NCI-H2081 (cell line): Measurements from ENCODE around the gene CEP41.
"Not testable (repeated sequence)": the region's sequence is repeated elsewhere in the genome, so short reads cannot be mapped to it uniquely, and the experiment has no call there.

Source experiments
- DNase-seq, 2 experiments: peaks; one replicate each; lab custom pipeline; 2025; lab: John Stamatoyannopoulos, UW

CEP41 gene

GRCh38 chr7:130461272-130461671 lies 20.5 kb upstream of the CEP41 start:
- DNase-seq = no peak

GRCh38 chr7:130458257-130458656 lies 17.4 kb upstream of the CEP41 start:
- DNase-seq = no peak

- DNase-seq = no peak
Measured at GRCh38 chr7:130454959-130455358, 14.1 kb upstream of the CEP41 start.

GRCh38 chr7:130452951-130453350 lies 12.1 kb upstream of the CEP41 start:
- DNase-seq = no peak

- not testable (repeated sequence) for DNase-seq
Measured at GRCh38 chr7:130451344-130451743, 10.5 kb upstream of the CEP41 start.

GRCh38 chr7:130446259-130446658 lies 5.4 kb upstream of the CEP41 start:
- no peak for DNase-seq

- no peak for DNase-seq
Measured at GRCh38 chr7:130444751-130445407, 4.1 kb upstream of the CEP41 start.

GRCh38 chr7:130444234-130444633 lies 3.4 kb upstream of the CEP41 start:
- no peak for DNase-seq

- DNase-seq = peak in 1 of 2 experiments; percentile 22
Measured at GRCh38 chr7:130442601-130443000, 1.8 kb upstream of the CEP41 start.

- DNase-seq = peak; percentile 100
Measured at GRCh38 chr7:130441408-130441869, 623 bp upstream of the CEP41 start.

GRCh38 chr7:130436253-130436652 lies 4.6 kb downstream of the CEP41 start:
- no peak for DNase-seq

- DNase-seq = peak in 1 of 2 experiments; percentile 72
Measured at GRCh38 chr7:130435311-130435854, 5.4 kb downstream of the CEP41 start.

GRCh38 chr7:130433301-130433700 lies 7.5 kb downstream of the CEP41 start:
- no peak for DNase-seq

- no peak for DNase-seq
Measured at GRCh38 chr7:130432886-130433285, 7.9 kb downstream of the CEP41 start.

GRCh38 chr7:130430841-130431666 lies 9.8 kb downstream of the CEP41 start:
- peak; percentile 68 to 77 for DNase-seq

GRCh38 chr7:130430115-130430514 lies 10.7 kb downstream of the CEP41 start:
- peak in 1 of 2 experiments; percentile 50 for DNase-seq

GRCh38 chr7:130429019-130429418 lies 11.8 kb downstream of the CEP41 start:
- DNase-seq = peak; percentile 18 to 70

- DNase-seq = peak; percentile 43 to 78
Measured at GRCh38 chr7:130426564-130426963, 14.3 kb downstream of the CEP41 start.

- DNase-seq = peak; percentile 49 to 76
Measured at GRCh38 chr7:130425796-130426195, 15.0 kb downstream of the CEP41 start.

- no peak for DNase-seq
Measured at GRCh38 chr7:130423501-130424037, 17.2 kb downstream of the CEP41 start.

GRCh38 chr7:130421684-130422083 lies 19.1 kb downstream of the CEP41 start:
- peak; percentile 80 to 90 for DNase-seq

- DNase-seq = peak in 1 of 2 experiments; percentile 58
Measured at GRCh38 chr7:130420943-130421578, 19.8 kb downstream of the CEP41 start.
